Esophagus muscularis mucosa (tissue), 4 donors: ENCODE results near the gene ST6GAL2. TPM values are rescaled to one million over a fixed set of nuclear protein-coding genes. Genes with fewer than 3 reads are reported as not detected.

ENCODE experiments used
- DNase-seq: peaks from one replicate; pipeline ENCODE4 v3.0.0-alpha.2; 2017; ENCODE audit errors: extremely low spot score
- H3K27ac ChIP-seq, 4 donors: fragments of 200-600 bp; sonication (generic); replicated peaks in 1 of 4; 1 replicate in 3 of 4; 2 replicates in 1 of 4; pipeline ENCODE4 v1.5.1; 2016 to 2019; ENCODE audit warnings: mild to moderate bottlenecking in 1 of 4
- H3K27me3 ChIP-seq, 4 donors: fragments of 200-600 bp; sonication (generic); one replicate each; pipeline versions ENCODE4 v1.5.1 to v1.6.0; 2016 to 2019
- H3K36me3 ChIP-seq, 4 donors: fragments of 200-600 bp; sonication (generic); one replicate each; pipeline ENCODE4 v1.5.1; 2016 to 2019
- H3K4me1 ChIP-seq, 4 donors: fragments of 200-600 bp; sonication (generic); one replicate each; pipeline ENCODE4 v1.5.1; 2016 to 2019
- H3K4me3 ChIP-seq, 4 donors: fragments of 200-600 bp; sonication (generic); 1 replicate in 2 of 4; 2 replicates in 2 of 4; pipeline ENCODE4 v1.5.1; 2016 to 2019; ENCODE audit warnings: mild to moderate bottlenecking in 4 of 4, moderate library complexity in 1 of 4
- H3K9me3 ChIP-seq, 4 donors: fragments of 200-600 bp; sonication (generic); 1 replicate in 3 of 4; 2 replicates in 1 of 4; pipeline ENCODE4 v1.5.1; 2016 to 2019
- EP300 ChIP-seq: sonication (generic); formaldehyde crosslinking; IDR thresholded peaks from one replicate; pipeline ENCODE4 v1.6.1; 2017; ENCODE audit warnings: antibody characterized with exemption
- POLR2A ChIP-seq: fragments of 450-650 bp; IDR thresholded peaks from one replicate; pipeline ENCODE4 v1.6.1; 2017; ENCODE audit warnings: antibody characterized with exemption, moderate library complexity, mild to moderate bottlenecking, low read depth
- POLR2AphosphoS5 ChIP-seq, 2 donors: sonication (generic); formaldehyde crosslinking; IDR thresholded peaks; one replicate each; pipeline ENCODE4 v1.6.1; 2017; ENCODE audit warnings: antibody characterized with exemption in 2 of 2
- WGBS: methylation state at CpG from one replicate; pipeline ENCODE4 v1.1.5; 2018; 5-methylcytosine and 5-hydroxymethylcytosine counted together
- intact Hi-C: fragments of 100-400 bp; cut with DNase I; formaldehyde crosslinking; loops from one replicate; pipeline ENCODE4 v1.15.1; 2023
- total RNA-seq, 4 donors: library from RNA; depleted of rRNA; stranded (reverse); fragments of >200 nt; gene quantifications; one replicate each; pipeline versions ENCODE4 v1.1.0 to v1.2.1, GENCODE V29; 2016
- TF ChIP-seq, protein P1 (sequence below), 3 experiments: fragments of 200-600 bp in 2 of 3; fragments of 450-650 bp in 1 of 3; sonication (generic) in 2 of 3; IDR thresholded peaks; one replicate each; pipeline ENCODE4 v1.5.1; 2017 to 2019; ENCODE audit warnings: antibody characterized with exemption in 3 of 3, mild to moderate bottlenecking in 2 of 3, moderate library complexity in 1 of 3

The ST6GAL2 gene
- total RNA-seq, 4 donors from 2014 or later, result 3.6 to 20.9 (median 7.5) TPM

DNA sequence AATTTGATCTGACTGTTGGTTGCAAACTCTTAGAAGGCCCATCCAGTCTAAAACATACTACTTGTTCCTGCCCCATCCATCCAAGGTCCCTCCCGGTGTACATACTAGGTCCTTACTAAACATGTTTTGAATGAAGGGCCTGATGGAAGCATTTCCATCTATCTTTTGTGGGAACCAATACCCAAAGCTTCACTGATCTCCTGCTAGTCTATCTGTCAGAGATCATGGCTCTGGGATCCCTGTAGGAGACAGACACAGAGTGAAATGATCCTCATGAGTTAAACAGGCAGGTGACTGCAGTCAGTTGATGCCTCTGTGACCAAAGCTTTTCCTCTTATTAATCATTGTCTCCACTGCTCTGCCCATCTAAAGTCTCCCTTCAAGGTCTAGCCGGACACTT, 115.0 kb downstream of the ST6GAL2 start:
- Histone ChIP-seq H3K4me1 (no peaks in the 10 kb centered on the region), H3K27ac (no peak overlapping the region), H3K27me3 (no peaks in the 10 kb centered on the region), H3K4me3 (no peak overlapping the region), H3K9me3 (peaks cover 0 to 6% (median 0%) of the 10 kb centered on the region in 4 donors), H3K36me3 (no peaks in the 10 kb centered on the region)
- DNase-seq, result peak; percentile 68
- 87% methylated on average over 2 of the region's 2 CpGs for WGBS
- intact Hi-C loops, result no loop called here
- TF ChIP-seq POLR2AphosphoS5 (IDR thresholded peaks at IDR 0.05), result no peak
- TF ChIP-seq POLR2A, result no peak
- TF ChIP-seq EP300, result no peak
- TF ChIP-seq, protein P1, sequence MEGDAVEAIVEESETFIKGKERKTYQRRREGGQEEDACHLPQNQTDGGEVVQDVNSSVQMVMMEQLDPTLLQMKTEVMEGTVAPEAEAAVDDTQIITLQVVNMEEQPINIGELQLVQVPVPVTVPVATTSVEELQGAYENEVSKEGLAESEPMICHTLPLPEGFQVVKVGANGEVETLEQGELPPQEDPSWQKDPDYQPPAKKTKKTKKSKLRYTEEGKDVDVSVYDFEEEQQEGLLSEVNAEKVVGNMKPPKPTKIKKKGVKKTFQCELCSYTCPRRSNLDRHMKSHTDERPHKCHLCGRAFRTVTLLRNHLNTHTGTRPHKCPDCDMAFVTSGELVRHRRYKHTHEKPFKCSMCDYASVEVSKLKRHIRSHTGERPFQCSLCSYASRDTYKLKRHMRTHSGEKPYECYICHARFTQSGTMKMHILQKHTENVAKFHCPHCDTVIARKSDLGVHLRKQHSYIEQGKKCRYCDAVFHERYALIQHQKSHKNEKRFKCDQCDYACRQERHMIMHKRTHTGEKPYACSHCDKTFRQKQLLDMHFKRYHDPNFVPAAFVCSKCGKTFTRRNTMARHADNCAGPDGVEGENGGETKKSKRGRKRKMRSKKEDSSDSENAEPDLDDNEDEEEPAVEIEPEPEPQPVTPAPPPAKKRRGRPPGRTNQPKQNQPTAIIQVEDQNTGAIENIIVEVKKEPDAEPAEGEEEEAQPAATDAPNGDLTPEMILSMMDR (IDR thresholded peaks at IDR 0.05), result no peak

DNA sequence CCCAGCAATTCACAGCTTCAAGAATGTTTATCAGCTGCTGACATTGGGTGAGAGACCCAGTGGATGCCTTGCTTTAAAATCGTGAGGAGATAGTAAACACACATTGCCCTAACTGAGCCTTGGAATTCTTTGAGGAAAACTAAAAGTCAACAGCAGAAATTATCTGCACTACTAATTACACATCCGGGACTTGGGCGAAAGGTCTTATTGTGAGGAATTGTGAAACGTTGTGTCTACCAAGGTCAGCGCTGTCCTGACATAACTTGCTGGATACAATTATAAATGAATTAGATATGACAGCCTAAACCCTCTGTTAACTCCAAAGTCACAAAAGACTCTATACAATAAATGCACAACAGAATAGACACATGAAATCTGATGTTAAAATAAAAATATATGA, 121.4 kb downstream of the ST6GAL2 start:
- Histone ChIP-seq H3K27ac (no peak overlapping the region), H3K9me3 (no peaks in the 10 kb centered on the region), H3K27me3 (no peaks in the 10 kb centered on the region), H3K36me3 (no peaks in the 10 kb centered on the region), H3K4me1 (no peaks in the 10 kb centered on the region), H3K4me3 (no peak overlapping the region)
- intact Hi-C loops, result no loop called here
- WGBS, result 65% methylated on average over 5 of the region's 5 CpGs
- TF ChIP-seq, protein P1 (IDR thresholded peaks at IDR 0.05), result no peak
- TF ChIP-seq POLR2AphosphoS5 (IDR thresholded peaks at IDR 0.05) (no peak), POLR2A (no peak), EP300 (no peak)
- DNase-seq, result peak; percentile 47

DNA sequence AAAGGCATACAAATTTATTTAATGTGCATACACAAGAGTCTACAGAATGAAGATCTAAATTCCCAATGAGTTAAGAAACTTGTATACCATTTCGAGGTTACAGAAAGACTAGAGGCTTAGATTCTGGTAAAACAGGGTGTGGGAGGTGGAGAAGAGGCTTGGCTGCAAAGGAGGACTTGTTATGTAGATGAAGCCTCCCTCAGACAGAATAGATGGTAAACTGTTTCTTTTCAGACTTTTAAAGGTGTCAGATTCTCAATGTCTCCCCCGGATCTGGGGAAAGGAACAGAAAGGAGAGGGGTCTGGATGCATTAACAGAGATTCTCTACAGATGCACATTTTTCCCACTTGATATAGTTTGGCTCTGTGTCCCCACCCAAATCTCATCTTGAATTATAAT, 126.0 kb downstream of the ST6GAL2 start:
- TF ChIP-seq POLR2AphosphoS5 (IDR thresholded peaks at IDR 0.05) (no peak), POLR2A (no peak), EP300 (no peak)
- TF ChIP-seq, protein P1 (IDR thresholded peaks at IDR 0.05), result no peak
- 79% methylated on average over 2 of the region's 2 CpGs for WGBS
- intact Hi-C loops, result no loop called here

DNA sequence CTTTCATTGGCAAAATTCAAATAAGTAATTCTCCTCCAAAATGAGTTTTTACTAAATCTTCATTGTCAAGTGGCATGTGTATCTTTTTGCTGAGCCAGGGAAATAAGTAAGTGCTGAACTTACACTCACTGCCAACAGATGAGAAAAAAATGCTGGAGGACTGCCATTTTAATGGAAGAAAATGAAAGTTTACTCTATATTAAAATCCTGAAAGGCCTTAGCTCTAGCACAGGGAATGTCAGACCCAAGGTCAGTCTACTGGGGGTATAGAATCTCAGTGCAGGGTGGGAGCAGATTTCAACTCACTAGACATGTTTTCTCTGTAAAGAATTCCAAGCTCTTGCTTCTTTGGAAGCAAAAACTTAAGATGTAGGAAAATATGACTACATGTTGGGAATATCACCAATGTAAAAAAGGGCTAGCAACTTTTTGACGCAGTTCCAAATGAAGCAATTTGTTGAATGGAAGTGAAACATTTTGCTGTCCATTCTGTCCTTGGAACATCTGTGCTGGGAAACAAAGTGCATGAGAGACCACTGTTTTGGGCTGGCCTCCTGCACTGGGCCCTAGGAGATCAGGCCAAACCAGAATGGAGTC, 127.0 kb downstream of the ST6GAL2 start:
- 69% methylated on average over 1 of the region's 1 CpG for WGBS
- intact Hi-C loops, result no loop called here
- H3K27me3 ChIP-seq, result no peaks in the 10 kb centered on the region
- H3K9me3 ChIP-seq, result no peaks in the 10 kb centered on the region
- peak overlapping the region in 3 of 4 donors; percentile 33 to 50 (median 43) for H3K27ac ChIP-seq
- H3K4me3 ChIP-seq, result no peak overlapping the region
- no peaks in the 10 kb centered on the region for H3K36me3 ChIP-seq
- DNase-seq, result no peak
- TF ChIP-seq, protein P1 (IDR thresholded peaks at IDR 0.05), result no peak
- TF ChIP-seq POLR2AphosphoS5 (IDR thresholded peaks at IDR 0.05) (no peak), EP300 (no peak), POLR2A (no peak)
- peaks cover 0 to 13% (median 11%) of the 10 kb centered on the region in 4 donors for H3K4me1 ChIP-seq

More for the DNA sequence above, 126.0 kb downstream of the ST6GAL2 start:
- no peak overlapping the region for H3K4me3 ChIP-seq
- no peak for DNase-seq
- no peaks in the 10 kb centered on the region for H3K9me3 ChIP-seq
- peaks cover 0 to 13% (median 11%) of the 10 kb centered on the region in 4 donors for H3K4me1 ChIP-seq
- H3K36me3 ChIP-seq, result no peaks in the 10 kb centered on the region
- no peaks in the 10 kb centered on the region for H3K27me3 ChIP-seq
- H3K27ac ChIP-seq, result no peak overlapping the region
